T-helper 1 cell treated with Interleukin-12 subunit alpha and Interleukin-12 subunit beta and Interleukin-4 antibody, amounts not matched to agents 30 μg/mL and 1 μg/mL, for 36 hours (primary cell): ENCODE data around the gene INSRR.

Experiments used
- H3K27ac Mint-ChIP-seq: one replicate; pipeline ENCODE4 v1.8.0; 2021; ENCODE audit warnings: mild to moderate bottlenecking, mixed read lengths
- H3K27me3 Mint-ChIP-seq: one replicate; pipeline ENCODE4 v1.8.0; 2021; ENCODE audit warnings: low read depth, mixed read lengths
- H3K36me3 Mint-ChIP-seq: one replicate; pipeline ENCODE4 v1.8.0; 2021; ENCODE audit warnings: low read depth, mixed read lengths
- H3K4me1 Mint-ChIP-seq: one replicate; pipeline ENCODE4 v1.8.0; 2021; ENCODE audit warnings: low read depth, mixed read lengths
- H3K4me3 Mint-ChIP-seq: one replicate; pipeline ENCODE4 v1.8.0; 2021; ENCODE audit warnings: mild to moderate bottlenecking, moderate library complexity, mixed read lengths
- H3K9me3 Mint-ChIP-seq: one replicate; pipeline ENCODE4 v1.8.0; 2021; ENCODE audit warnings: mixed read lengths

INSRR gene

DNA sequence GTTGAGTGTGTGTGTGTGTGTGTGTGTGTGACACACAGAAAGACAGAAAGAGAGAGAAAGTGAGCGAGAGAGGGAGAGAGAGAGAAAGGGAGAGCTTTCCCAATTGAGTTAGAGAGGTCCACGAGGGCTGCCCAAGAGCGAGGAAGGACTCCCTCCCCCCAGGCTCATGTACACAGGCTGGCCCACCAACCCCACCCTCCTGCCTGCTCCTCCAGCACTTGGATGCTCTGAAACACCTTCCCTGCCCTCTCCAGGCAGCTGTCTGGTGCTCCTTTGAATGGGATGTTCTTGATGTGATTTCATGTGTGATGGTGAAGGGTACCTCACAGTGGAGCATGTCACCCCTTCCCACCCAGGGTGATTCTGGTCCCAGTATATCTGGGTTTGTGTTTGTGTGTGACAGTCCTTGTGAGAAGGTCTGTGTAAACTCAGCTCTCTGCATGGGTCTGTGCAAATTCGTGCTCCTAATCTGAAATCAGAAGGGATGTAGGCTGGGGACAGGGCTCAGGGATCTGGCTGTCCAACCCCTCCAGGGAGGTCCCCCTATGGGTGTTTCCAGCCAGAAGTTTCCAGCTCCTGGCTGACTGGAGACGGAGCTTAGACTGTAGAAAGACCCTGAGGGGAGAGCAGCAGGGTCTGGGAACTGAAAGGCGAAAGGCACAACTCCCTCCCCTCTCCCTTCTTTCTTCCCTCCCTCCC, 27.8 kb upstream of the INSRR start:
- Mint-ChIP-seq H3K27ac (no peak overlapping the region), H3K4me1 (peaks cover 4% of the 10 kb centered on the region), H3K9me3 (no peaks in the 10 kb centered on the region), H3K36me3 (no peaks in the 10 kb centered on the region), H3K4me3 (no peak overlapping the region), H3K27me3 (peaks cover 39% of the 10 kb centered on the region)

DNA sequence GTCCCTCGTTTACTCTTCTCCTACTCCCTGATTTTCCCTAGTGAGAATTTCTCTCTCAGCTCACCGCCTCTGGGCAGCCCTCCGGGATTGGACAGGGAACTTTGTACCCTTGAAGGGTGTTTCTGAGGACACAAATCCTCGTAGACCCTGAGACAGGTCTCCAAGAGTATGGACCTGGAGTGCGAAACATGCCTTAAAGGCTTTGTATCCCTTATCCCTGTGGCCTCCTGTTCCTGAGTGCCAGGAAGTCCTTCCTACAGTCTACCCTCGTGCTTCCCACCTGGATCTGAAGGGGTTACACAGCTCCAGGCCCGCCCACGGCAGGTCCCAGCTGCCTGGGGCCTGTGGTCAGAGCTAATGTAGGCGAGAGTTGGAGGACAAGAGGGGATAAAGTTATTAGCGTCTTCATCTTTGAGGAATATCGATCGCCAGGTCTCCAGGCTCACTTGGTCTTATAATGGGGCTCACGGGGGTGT, 27.0 kb upstream of the INSRR start:
- Mint-ChIP-seq H3K36me3 (no peaks in the 10 kb centered on the region), H3K27me3 (peaks cover 31% of the 10 kb centered on the region), H3K9me3 (no peaks in the 10 kb centered on the region), H3K27ac (no peak overlapping the region), H3K4me1 (peaks cover 3% of the 10 kb centered on the region), H3K4me3 (no peak overlapping the region)

DNA sequence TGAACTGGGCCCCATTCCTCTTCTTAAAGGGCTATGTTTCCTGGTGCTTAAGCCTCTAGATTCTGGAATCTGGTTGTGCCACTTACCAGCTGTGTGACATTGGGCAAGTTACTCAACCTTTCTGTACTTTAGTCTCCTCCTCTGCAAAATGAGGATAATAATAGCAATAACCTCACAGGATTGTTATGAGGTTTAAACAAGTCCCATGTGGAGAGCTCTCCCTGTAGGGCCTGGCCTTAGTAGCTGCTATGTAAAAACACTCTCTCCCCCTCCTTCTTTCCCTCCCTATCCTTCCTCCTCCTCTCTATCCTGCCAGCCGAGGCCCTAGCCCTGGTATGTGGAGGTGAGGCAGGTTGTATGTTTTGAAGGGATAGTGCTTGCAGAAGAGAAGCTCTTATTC, 26.4 kb upstream of the INSRR start:
- H3K27me3 Mint-ChIP-seq, result peaks cover 26% of the 10 kb centered on the region
- no peaks in the 10 kb centered on the region for H3K36me3 Mint-ChIP-seq
- H3K9me3 Mint-ChIP-seq, result no peaks in the 10 kb centered on the region
- peaks cover 3% of the 10 kb centered on the region for H3K4me1 Mint-ChIP-seq
- no peak overlapping the region for H3K4me3 Mint-ChIP-seq
- no peak overlapping the region for H3K27ac Mint-ChIP-seq

DNA sequence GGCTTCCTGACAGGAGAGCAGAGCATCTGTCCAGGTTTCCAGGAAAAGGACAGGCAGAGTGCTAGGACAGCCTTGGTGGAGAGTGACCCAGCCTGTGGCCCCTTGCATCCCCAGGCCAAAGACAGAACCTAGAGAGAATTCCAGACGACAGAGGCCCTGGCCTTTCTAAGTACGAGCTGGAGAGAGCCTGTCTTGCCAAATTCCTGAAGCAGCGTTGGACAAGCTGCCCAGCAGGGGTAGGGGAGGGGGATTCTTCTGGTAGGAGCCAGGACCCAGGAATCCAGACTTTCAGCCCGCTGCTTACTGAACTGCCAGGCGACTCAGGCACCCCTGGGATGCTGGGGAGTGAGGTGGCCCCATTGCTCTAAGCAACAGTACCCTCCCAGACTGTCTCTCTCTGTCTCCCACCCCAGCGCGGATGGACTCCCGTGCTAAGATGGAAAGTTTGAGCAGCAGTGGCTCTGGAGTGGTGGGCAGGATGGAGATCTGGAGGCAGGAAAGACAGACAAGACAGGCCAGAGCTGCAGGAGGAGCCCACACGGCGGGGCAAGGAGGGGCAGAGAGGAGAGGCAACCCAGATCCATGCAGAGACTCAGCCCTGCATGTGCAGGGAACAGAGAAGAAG, 25.8 kb upstream of the INSRR start:
- no peak overlapping the region for H3K27ac Mint-ChIP-seq

DNA sequence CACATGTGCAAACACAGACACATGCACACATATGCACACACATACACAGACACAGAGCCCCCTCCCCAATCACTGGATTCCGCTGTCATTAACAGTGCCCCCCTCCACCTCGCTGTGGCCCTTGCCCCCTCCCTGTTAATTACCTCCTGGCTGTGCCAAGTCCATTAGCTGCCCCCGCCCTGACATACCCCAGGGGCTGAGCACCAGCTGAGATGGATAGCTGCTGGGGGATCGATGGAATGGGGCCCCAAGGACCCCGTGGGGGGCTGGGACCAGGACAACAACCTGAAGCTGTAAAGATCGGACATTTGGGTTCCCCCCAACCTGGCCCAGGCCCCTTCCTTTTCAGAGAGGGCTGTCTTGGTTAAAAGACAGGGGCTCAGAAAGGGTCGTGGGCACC, 25.0 kb upstream of the INSRR start:
- no peaks in the 10 kb centered on the region for H3K9me3 Mint-ChIP-seq

More for the DNA sequence above, 25.8 kb upstream of the INSRR start:
- H3K9me3 Mint-ChIP-seq, result no peaks in the 10 kb centered on the region
- no peak overlapping the region for H3K4me3 Mint-ChIP-seq
- peaks cover 22% of the 10 kb centered on the region for H3K27me3 Mint-ChIP-seq
- no peaks in the 10 kb centered on the region for H3K4me1 Mint-ChIP-seq
- no peaks in the 10 kb centered on the region for H3K36me3 Mint-ChIP-seq

DNA sequence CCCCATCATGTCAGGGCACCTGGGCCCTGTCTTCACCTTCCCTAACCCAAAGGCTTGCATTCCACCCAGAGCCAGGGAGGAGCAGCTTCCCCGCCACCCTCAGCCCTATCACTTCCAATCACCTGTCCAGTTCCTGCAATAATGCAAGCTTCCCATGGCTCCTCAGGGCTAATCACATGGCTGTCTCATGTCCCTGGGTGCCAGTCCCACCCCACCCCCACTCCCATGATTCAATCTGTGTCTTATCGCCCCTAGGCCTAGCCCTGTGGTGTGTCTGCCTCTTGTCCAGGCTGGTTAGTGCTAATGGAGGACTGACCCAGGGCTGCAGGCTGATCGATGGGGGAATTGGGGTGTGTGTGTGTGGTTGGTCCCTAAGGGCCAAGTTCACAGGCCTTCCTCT, 23.6 kb upstream of the INSRR start:
- Mint-ChIP-seq H3K27ac (no peak overlapping the region), H3K9me3 (no peaks in the 10 kb centered on the region), H3K4me1 (no peaks in the 10 kb centered on the region), H3K36me3 (no peaks in the 10 kb centered on the region), H3K4me3 (no peak overlapping the region), H3K27me3 (peaks cover 25% of the 10 kb centered on the region)

More for the DNA sequence above, 25.0 kb upstream of the INSRR start:
- peaks cover 22% of the 10 kb centered on the region for H3K27me3 Mint-ChIP-seq
- no peaks in the 10 kb centered on the region for H3K4me1 Mint-ChIP-seq
- H3K27ac Mint-ChIP-seq, result no peak overlapping the region
- no peaks in the 10 kb centered on the region for H3K36me3 Mint-ChIP-seq
- H3K4me3 Mint-ChIP-seq, result no peak overlapping the region

DNA sequence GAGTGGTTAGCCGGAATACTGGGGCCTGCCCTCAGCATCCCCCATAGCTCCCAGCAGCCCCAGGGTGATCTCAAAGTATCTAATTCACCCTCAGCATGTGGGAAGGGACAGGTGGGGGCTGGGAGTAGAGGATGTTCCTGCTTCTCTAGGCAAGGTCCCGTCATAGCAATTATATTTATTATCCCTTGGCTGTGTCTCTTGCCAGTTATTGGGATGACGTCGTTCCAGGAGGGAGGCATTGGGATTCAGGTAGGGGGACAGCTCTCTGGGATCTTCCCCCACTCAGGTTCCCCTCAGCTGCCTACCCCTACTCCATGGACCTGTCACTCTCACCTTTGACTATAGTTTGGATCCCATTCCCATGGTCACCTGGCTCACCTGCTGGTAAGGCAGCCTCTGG, 22.7 kb upstream of the INSRR start:
- no peak overlapping the region for H3K27ac Mint-ChIP-seq
- H3K27me3 Mint-ChIP-seq, result peaks cover 25% of the 10 kb centered on the region
- no peaks in the 10 kb centered on the region for H3K4me1 Mint-ChIP-seq
- H3K9me3 Mint-ChIP-seq, result no peaks in the 10 kb centered on the region
- H3K36me3 Mint-ChIP-seq, result no peaks in the 10 kb centered on the region
- no peak overlapping the region for H3K4me3 Mint-ChIP-seq

DNA sequence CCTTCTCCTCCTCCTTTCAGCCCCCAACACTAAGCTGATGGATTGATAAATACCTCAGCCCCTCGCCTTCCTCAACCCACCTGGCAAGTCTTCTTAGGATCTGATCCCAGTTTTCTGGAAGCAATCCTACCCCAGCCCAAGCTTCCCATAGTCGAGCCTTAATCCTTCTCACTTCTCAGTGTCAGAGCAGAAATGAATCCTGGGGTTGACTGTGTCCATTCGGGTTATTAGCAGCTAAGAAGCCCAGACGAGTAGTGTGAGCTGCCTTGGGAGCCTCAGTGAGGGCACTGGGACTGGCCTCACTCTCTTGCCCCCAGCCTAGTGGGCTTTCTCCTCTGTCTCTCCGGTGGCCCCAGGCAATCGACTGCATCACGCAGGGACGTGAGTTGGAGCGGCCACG, 22.2 kb upstream of the INSRR start:
- no peaks in the 10 kb centered on the region for H3K4me1 Mint-ChIP-seq
- no peaks in the 10 kb centered on the region for H3K9me3 Mint-ChIP-seq
- no peak overlapping the region for H3K27ac Mint-ChIP-seq
- H3K27me3 Mint-ChIP-seq, result peaks cover 20% of the 10 kb centered on the region
- no peak overlapping the region for H3K4me3 Mint-ChIP-seq
- no peaks in the 10 kb centered on the region for H3K36me3 Mint-ChIP-seq

DNA sequence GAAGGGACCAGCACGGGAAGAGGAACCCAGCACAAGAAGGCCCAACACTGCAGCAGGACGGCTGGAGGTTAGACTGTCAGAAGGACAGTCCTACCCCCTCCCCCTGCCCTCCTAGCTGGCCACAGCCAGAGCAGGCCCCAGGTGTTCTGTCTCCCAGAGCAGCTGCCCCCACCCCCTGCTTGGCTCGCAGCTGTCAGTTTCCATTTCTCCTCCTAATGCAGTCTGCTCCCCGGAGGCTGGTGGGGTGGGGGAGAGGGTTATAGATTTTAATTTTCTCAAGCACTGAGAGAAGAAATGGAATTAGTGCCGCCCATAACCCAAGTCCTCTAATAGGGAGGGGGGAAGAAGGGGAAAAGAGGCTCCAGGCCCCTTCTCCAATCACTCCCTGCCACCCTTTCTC, 21.6 kb upstream of the INSRR start:
- Mint-ChIP-seq H3K4me1 (no peaks in the 10 kb centered on the region), H3K27me3 (peaks cover 18% of the 10 kb centered on the region), H3K27ac (no peak overlapping the region), H3K4me3 (no peak overlapping the region), H3K9me3 (no peaks in the 10 kb centered on the region), H3K36me3 (no peaks in the 10 kb centered on the region)

DNA sequence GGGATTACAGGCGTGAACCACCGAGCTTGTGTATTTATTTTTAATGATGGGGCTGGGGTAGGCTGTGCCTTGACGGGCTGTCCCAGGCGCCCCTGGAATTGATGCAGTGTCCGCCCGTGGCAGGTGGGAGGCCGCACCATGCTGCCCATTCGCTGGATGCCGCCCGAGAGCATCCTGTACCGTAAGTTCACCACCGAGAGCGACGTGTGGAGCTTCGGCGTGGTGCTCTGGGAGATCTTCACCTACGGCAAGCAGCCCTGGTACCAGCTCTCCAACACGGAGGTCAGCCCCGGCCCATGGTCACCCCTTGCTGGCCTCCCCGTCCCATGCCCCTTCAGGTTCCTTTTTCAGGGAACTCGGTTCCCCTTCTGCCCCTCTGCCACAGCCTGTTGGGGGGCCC, 21.0 kb upstream of the INSRR start:
- H3K9me3 Mint-ChIP-seq, result no peaks in the 10 kb centered on the region
- H3K27me3 Mint-ChIP-seq, result peaks cover 19% of the 10 kb centered on the region
- no peak overlapping the region for H3K4me3 Mint-ChIP-seq
- H3K27ac Mint-ChIP-seq, result no peak overlapping the region
- no peaks in the 10 kb centered on the region for H3K4me1 Mint-ChIP-seq
- no peaks in the 10 kb centered on the region for H3K36me3 Mint-ChIP-seq

DNA sequence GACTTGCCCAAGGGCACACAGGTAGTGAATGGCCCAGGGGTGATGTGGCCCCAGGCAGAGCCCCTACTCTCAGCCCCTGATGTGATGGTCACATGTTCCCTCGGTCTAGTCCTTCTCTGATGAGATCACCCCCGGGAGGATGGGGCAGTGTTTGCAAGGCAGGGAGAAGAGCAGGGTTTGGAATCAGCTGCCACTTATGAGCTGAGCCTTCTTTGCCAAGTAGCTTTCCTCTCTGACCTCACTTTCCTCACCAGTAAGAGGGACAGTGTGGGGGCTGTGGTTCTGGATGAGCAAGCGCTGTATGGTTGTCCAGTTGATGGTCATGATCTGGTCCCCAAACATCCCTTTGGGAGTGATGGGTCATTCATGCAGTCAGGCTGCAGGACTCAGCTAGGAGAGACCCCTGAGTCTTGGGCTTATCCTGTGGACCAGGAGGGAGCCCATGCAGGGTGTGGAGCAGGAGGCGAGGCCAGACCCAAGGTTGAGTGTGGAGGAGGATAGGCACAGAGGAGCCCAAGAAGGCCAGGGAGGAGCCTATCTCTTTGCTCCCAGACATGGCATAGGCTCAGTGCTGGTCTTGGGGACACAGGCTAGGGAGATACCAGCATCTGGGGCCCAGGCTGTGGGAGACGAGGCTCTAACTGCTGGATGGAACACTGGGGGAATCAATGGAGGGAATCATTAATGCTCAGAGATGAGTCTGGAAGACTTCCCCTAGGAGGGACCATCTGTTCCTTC, 18.7 kb upstream of the INSRR start:
- Mint-ChIP-seq H3K4me1 (no peaks in the 10 kb centered on the region), H3K4me3 (no peak overlapping the region), H3K9me3 (no peaks in the 10 kb centered on the region), H3K27ac (no peak overlapping the region), H3K27me3 (peaks cover 17% of the 10 kb centered on the region), H3K36me3 (no peaks in the 10 kb centered on the region)

DNA sequence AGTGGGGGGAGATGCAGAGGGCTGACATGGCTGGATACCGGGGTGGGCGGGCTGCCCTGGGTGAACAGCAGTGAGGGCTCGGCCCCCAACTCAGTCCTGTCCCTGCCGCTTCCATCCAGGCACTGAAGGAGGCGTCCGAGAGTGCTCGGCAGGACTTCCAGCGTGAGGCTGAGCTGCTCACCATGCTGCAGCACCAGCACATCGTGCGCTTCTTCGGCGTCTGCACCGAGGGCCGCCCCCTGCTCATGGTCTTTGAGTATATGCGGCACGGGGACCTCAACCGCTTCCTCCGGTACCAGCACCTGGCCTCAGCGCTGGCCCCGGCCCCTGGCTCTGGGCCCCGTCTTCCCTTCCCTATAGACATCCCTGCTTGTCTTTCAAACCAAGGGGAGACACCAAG, 17.4 kb upstream of the INSRR start:
- Mint-ChIP-seq H3K4me3 (no peak overlapping the region), H3K4me1 (no peaks in the 10 kb centered on the region), H3K27me3 (peaks cover 17% of the 10 kb centered on the region), H3K9me3 (no peaks in the 10 kb centered on the region), H3K36me3 (no peaks in the 10 kb centered on the region), H3K27ac (no peak overlapping the region)

DNA sequence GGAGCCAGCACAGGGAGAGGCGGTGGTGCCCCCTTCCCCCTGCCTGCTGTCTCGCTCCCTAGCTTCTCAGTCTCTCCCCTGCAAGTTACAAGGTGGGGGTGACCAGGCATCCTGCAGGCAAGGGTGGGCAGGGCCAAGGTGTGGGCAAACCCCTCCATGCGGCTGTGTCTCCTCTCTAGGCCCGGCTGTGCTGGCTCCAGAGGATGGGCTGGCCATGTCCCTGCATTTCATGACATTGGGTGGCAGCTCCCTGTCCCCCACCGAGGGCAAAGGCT, 16.4 kb upstream of the INSRR start:
- no peak overlapping the region for H3K4me3 Mint-ChIP-seq
- H3K27ac Mint-ChIP-seq, result no peak overlapping the region
- peaks cover 4% of the 10 kb centered on the region for H3K4me1 Mint-ChIP-seq
- H3K27me3 Mint-ChIP-seq, result peaks cover 17% of the 10 kb centered on the region
- H3K9me3 Mint-ChIP-seq, result no peaks in the 10 kb centered on the region
- H3K36me3 Mint-ChIP-seq, result no peaks in the 10 kb centered on the region

DNA sequence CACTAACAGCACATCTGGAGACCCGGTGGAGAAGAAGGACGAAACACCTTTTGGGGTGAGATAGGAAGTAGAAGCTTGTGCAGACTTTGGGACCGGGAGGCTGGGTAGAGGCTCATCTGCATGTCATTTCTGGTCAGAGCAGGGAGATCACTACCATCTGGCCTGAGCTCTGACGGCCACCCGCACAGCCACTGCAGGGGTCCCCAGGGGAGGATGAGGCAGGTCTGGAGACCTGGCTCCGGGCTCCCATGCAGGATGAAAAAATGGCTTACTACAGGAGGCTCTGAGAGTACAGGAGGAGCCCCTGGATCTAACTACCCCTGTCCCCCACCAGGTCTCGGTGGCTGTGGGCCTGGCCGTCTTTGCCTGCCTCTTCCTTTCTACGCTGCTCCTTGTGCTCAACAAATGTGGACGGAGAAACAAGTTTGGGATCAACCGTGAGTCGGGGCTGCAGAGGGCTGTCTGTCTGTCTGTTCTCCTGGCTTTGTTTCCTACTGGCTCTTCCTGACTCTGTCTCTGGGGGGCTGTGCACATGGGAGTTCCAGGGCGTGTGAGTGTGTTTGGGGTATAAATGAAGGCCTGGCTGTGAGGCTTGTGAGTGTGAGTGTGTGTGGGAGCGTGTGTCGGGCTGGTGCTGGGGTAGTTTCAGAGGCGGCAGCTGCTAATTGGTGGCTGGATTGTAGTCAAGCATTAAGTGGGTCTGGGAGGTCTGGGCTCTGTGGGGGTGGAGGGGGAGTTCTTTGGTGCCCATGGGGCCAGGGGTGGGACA, 15.8 kb upstream of the INSRR start:
- Mint-ChIP-seq H3K27ac (no peak overlapping the region), H3K36me3 (no peaks in the 10 kb centered on the region), H3K4me3 (no peak overlapping the region), H3K9me3 (no peaks in the 10 kb centered on the region), H3K4me1 (peaks cover 4% of the 10 kb centered on the region), H3K27me3 (peaks cover 17% of the 10 kb centered on the region)
